GM18502 (cell line): Measurements from ENCODE around the gene JAK1.
A peak's percentile ranks its signal among the peaks of the same experiment; 100 is the strongest.

ENCODE experiments used
- ATAC-seq: cut with Tn5 transposase; IDR thresholded peaks from one replicate; pipeline ENCODE4 v1.9.1; 2021; ENCODE audit warnings: mild to moderate bottlenecking; ENCODE audit not compliant: unreplicated experiment, poor library complexity

The JAK1 gene

DNA sequence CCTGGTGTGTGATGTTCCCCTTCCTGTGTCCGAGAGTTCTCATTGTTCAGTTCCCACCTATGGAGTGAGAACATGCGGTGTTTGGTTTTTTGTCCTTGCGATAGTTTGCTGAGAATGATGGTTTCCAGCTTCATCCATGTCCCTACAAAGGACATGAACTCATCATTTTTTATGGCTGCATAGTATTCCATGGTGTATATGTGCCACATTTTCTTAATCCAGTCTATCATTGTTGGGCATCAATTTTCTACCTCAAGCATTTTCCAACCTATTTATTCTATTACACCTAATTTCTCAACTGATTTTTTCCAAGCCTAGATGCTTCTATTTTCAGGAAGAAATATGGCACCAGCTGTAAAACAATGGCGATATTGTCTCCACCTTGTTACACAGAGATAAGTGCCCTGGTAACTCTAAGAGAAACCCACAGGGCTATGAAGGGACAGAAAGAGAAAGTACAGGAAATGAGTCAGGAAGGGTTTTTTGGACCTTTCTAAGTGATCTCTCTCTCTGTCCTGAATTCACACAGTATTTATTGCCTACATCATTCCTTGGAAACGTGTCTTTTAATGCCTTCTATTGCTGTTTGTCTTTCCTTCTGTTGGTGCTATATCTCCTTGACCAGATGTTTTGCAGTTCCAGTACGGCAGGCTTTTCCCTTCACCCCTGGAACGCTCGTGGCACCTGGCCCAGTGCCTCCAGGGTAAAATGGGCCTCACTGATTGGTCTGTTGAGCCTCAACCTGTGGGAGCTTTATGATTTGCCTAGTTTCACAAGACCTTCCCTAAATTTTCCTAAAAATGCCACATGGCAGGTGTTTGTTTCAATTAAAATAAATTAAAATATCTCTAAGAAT is 14.6 kb upstream of the JAK1 start:
- no peak for ATAC-seq

DNA sequence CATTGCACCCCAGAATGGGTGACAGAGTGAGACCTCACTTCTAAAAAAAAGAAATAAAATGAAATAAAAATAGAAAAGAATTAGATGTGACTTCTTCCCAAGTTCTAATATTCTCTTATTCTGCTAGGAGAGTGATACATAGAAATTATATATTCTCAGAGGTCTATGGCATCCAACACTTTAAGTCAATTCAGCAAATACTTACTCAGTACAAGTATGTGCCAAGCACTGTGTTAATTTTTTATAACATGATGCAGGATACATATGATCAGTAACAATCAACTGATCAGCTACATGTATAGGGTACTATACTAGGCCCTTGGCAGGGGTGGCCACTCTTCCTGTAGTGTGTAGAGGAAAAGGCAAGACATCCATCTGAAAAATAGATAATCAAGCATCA is 13.0 kb upstream of the JAK1 start:
- no peak for ATAC-seq

GRCh38 chr1:64976361-64976760 is 10.0 kb upstream of the JAK1 start:
- no peak for ATAC-seq

DNA sequence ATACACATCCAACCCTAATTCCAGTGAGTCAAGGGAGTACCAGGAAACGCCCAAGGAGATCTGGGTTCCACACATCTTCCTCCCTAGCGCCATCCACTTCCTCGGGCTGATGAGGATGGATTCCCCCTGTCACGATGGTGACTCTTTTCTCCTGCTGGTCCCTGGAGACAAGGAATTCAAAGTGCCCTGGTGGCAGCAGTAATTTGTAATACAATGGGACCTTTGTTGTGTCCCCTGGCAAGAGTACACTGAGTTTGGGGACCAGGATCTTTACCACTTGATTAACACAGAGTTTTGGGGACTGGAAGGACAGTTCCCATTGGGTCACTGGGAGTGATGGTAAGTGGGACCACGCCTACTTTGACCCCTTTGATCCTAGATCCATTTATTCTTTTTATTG is 9.4 kb upstream of the JAK1 start:
- ATAC-seq = no peak

GRCh38 chr1:64975127-64975526 is 8.8 kb upstream of the JAK1 start:
- ATAC-seq = no peak

GRCh38 chr1:64974288-64974825 is 8.0 kb upstream of the JAK1 start:
- no peak for ATAC-seq

DNA sequence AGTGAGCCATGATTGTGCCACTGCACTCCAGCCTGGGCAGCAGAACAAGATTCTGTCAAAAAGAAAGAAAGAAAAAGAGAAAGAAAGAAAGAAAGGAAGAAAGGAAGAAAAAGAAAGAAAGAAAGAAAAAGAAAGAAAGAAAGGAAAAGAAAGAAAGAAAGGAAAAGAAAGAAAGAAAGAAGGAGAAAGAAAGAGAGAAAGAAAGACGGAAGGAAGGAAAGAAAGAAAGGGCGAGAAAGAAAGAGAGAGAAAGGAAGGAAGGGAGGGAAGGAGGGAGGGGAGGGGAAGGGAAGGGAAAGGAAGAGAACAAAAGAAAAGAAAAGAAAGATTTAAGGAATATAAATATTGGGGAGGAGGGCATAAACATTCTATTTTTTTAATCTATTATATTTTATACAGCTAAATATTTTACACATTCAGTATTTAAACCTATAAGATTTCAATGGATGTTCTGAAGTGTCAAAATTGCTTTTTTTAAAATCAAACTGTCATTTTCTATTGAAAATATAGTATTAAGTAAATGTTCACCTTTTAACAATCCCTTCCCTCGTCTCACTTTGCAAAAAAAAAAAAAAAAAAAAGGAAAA is 6.8 kb upstream of the JAK1 start:
- no peak for ATAC-seq

- ATAC-seq = no peak
Observed at GRCh38 chr1:64969305-64970046, 3.1 kb upstream of the JAK1 start.

- no peak for ATAC-seq
Observed at GRCh38 chr1:64967381-64967780, 1.0 kb upstream of the JAK1 start.

DNA sequence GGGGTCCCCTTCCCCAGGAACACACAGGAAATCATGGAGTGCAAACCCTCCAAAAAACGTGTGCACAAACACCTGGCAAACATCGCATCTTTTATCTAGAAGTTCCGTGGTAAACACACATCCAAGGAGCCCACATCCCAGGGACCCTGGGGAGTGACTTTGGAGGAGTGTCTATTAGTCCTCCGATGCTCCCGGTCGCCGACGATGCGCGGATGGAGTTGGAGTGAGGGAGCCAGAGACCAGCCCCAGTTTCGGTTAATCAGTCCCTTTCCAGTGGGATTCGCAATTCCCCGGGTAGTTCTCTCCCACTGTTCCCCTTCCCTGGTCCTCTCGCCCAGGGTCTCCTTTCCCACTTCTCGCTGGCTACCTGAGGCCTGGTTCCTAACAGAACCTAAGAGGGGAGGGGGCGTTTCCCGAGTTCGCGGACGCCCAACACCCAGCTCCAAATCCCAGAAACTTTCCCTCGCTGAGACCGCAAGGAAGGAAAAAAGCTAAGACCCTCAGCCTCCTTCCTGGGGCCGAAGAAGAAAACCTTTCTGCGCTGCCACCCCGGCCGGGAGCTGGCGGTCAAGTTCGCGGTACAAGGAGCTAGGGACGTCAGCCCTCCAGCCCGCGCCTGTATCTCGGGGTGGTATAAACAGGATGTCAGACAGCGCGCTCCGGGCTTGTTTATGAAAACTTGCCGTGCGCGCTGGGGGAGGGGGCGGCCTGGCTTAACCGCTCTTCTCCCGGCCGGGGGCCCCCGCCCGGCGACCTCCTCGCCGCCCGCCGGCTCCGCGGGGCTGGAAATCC is 787 bp downstream of the JAK1 start:
- peak; percentile 52 for ATAC-seq

DNA sequence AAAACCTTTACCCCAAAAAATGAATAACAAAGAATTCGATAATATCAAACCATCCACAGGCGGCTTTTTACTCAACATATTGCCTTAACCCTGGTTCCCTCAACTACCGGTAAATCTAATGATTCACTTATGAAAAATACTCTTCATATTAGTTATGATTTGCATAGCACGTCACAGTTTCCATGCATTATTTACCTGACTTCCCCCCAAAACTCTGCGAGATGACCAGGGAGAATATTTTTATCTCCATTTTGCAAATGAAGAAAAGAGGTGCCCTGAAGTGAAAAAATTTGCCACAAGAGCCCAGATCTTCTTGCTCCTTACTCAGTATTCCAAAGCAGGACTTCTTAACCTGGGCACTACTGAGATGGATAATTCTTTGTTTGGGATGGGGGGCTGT is 2.9 kb downstream of the JAK1 start:
- ATAC-seq = no peak

DNA sequence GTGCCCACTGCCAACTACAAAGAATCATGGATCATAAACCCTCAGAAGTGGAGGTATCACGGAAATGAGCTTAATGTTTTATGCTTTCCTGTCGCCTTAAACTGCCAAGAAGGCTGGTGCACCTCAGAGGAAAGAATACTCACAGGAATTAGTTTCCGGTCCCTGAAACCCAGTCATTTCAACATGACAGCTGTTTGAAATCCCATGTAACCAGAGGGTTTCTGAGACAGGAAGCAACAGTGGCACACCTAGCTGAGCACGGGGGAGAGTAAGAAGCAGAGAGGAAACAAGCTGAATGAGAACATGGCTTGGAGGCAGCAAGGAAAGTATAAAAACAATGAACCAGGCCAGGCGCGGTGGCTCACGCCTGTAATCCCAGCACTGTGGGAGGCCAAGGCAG is 3.9 kb downstream of the JAK1 start:
- ATAC-seq = peak; percentile 24

DNA sequence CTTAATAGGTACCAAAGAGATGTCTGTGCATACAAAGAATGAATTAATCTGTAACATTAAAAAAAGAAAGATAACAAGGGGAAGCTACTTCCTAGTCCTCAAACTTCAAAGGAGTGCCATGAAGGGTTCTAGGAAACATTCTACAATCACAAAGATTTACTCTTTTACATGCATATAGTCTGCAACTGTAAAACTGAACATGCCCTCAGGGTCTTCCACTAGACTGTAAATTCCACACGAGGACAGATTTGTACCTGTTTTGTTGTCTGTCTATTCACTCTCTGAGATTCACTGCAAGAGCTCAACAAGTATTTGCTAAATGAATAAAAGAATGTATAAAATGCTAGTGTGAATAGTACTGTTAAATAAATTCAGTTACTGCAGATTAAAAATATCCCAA is 4.4 kb downstream of the JAK1 start:
- no peak for ATAC-seq

DNA sequence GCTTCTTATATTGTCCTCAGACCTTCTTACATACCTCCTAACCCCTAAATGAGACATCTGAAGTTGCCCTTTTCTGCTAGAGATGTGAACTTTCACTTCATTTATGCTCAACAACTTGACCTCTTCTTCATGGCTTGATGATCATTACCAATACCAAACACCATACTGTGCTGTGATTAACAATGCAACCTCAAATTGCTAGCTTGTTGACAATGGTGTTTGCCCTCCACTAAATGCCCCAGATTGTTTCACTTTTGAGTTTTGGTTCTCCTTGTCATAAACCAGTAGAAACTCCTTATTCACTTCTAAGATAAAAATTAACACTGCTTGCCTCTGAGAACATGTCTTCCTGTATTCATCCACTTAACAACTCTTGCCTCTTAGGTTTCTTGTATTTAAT is 5.6 kb downstream of the JAK1 start:
- peak; percentile 61 for ATAC-seq

GRCh38 chr1:64959986-64960385 is 6.4 kb downstream of the JAK1 start:
- ATAC-seq = no peak

DNA sequence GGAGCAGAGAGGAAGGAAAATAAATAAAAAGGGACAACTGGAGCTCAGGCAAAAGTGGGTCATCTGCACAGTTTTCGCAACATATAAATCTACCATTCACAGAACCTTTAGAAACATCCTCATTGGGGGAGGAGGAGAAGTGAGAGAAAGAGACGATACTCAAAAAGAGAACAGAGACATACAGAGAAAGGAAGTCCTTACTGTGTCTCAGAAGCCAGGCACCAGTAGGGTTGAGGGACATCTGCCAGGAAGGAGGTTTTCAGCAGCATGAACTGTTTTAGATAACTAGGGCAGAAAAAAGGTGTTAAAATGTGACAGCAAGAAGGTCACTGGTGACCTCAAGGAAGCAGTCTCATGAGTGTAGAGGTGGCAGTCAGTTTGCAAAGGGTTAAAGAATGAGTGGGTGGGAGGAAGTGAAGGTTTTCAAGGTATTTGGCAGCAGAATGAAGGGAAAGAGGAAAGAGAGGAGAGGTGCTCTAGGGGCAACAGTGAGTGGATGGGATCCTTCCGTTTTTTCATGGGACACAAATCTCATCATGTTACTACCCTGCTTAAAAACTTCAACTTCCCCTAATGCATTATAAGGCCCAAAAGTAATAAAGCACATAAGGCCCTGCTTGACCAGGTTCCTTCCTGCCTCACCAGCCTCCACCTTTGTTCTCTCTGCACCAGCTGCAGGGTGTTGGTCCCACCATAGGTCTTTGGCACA is 9.5 kb downstream of the JAK1 start:
- peak; percentile 90 for ATAC-seq

DNA sequence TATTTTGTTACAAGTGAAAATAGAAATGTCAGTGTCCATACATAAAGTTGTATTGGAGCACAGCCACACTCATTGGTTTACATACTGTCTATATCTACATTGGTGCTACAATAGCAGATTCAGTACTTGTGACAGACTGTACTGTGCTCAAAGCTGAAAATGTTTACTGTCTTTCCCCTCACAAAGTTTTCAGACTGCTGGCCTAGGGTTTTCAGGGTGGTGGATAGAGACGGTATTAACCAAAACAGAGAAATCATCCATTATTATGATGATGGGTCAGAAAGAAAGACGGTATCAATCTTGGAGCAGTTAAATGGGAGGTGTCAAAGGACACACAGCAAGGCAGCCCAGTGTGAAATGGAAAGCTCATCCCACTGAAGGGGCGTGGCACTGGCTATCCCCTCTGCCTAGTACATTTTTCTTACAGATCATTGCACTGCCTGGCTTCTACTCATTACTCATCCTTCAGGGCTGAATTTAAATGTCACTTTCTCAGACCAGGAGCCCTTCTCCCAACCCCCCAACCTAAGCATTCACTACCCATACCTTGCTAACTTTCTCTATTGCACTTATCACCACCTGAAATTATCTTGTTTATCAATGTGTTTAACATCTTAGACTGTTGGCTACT is 10.2 kb downstream of the JAK1 start:
- ATAC-seq = peak; percentile 3

DNA sequence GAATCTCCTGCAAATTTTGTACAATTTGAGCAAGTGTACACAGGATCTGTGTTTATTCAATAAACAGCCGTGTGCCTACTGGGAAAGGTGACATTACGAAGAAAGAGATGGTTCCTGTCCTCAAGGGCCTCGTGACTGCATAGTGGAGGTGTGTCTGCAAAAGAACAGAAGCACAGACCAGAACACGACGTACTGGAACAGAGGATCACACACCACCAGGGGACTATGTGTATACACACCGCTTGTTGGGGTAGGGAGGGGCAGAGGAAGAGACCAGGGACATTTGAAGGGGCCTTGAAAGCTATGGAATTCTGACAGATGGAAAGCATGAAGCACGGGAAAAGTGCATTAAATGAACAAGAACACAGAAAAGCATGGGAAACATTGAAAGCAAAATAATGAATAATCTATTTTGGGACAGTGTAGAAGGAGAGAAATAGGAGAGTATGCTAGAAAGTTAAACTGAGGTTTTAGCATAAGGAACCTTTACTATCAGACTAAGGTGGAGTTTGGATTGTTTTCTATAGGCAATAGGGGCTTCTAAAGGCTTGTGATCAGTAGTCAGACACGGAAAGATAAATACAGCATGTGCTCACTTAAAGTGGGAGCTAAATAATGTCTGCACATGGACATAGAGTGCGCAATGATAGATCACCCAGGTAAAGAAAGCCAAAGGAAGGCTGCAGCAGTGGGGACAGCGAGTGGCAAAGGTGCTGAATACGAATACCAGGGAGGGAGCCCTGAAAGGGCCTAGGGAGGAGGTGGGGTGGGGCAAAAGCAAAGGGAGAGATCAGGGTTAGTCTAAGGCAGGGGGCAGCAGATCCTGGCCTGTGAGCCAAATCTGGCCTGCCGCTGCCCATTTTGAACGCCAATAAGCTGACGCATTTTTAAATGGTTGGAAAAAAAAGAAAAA is 11.0 kb downstream of the JAK1 start:
- no peak for ATAC-seq
